HepG2 (cell line): ENCODE data around the gene ILDR1. TPM values are rescaled to one million over a fixed set of nuclear protein-coding genes. Genes with fewer than 3 reads are reported as not detected.

Experiments
- ATAC-seq: fragments of 200-7000 bp; cut with Tn5 transposase; 3 replicates; pipeline ENCODE4 v1.9.1; 2020; ENCODE audit warnings: mild to moderate bottlenecking, moderate library complexity
- BruUV-seq: library from RNA; stranded (reverse); fragments of 400-500 nt; replicated peaks from 2 replicates; lab custom pipeline; 2021; lab: Mats Ljungman, UMichigan
- CTCF ChIA-PET: fragments of 300-600 bp; formaldehyde crosslinking; extraction: SDS; loops from one replicate; lab custom pipeline; 2021; ENCODE audit warnings: low total read pairs, inconsistent platforms, low intra/inter-chr PET ratio; lab: Yijun Ruan, JAX
- POLR2A ChIA-PET: fragments of 350-600 bp; sonication (Branson Sonifier 250); formaldehyde crosslinking; loops from one replicate; lab custom pipeline; 2020; ENCODE audit warnings: antibody characterized with exemption, inconsistent platforms; lab: Yijun Ruan, JAX
- DNase-seq: peaks from one replicate; pipeline ENCODE4 v3.0.0-alpha.2; 2015; ENCODE audit warnings: low spot score
- FAIRE-seq: peaks from 3 replicates; lab custom pipeline; 2011; peaks lifted over from hg19 to GRCh38; lab: Jason Lieb, UNC
- H2AFZ ChIP-seq: one replicate; pipeline ENCODE4 v1.6.1; 2011; ENCODE audit warnings: low read length, inconsistent platforms
- H3K27ac ChIP-seq: fragments of 300-600 bp; 3 replicates; pipeline ENCODE4 v1.8.0; 2011; ENCODE audit warnings: mixed run types, mild to moderate bottlenecking, mixed read lengths, low read length, inconsistent platforms; ENCODE audit not compliant: insufficient read depth; ENCODE audit errors: extremely low read length
- H3K27me3 ChIP-seq, 2 experiments: fragments of 200-600 bp in 1 of 2; 2 replicates in 1 of 2; 3 replicates in 1 of 2; pipeline versions ENCODE4 v1.6.0 to v1.8.0; 2011; ENCODE audit warnings: low read length in 2 of 2, mild to moderate bottlenecking in 2 of 2, moderate library complexity in 2 of 2, inconsistent platforms in 1 of 2; ENCODE audit not compliant: insufficient read depth in 2 of 2, control insufficient read depth in 1 of 2
- H3K36me3 ChIP-seq, 2 experiments: fragments of 200-600 bp in 1 of 2; replicated peaks in 1 of 2; 2 replicates in 1 of 2; 3 replicates in 1 of 2; pipeline versions ENCODE4 v1.5.1 to v1.8.0; 2011; ENCODE audit warnings: low read length in 2 of 2, inconsistent platforms in 1 of 2; ENCODE audit not compliant: insufficient read depth in 2 of 2, control insufficient read depth in 1 of 2
- H3K4me1 ChIP-seq: 2 replicates; pipeline ENCODE4 v1.5.1; 2012; ENCODE audit warnings: low read length, inconsistent platforms; ENCODE audit not compliant: insufficient read depth
- H3K4me2 ChIP-seq: 2 replicates; pipeline ENCODE4 v1.6.0; 2011; ENCODE audit warnings: low read depth, low read length, inconsistent platforms
- H3K4me3 ChIP-seq, 3 experiments: fragments of 200-600 bp in 1 of 3; sonication (generic), shearing (Covaris generic) in 1 of 3; replicated peaks in 1 of 3; 2 replicates each; pipeline ENCODE4 v1.5.1; 2011 to 2016; ENCODE audit warnings: low read length in 3 of 3, inconsistent platforms in 2 of 3, low read depth in 2 of 3, mild to moderate bottlenecking in 2 of 3, control low read depth in 1 of 3, mixed read lengths in 1 of 3; ENCODE audit not compliant: insufficient read depth in 1 of 3
- H3K79me2 ChIP-seq: one replicate; pipeline ENCODE4 v1.6.1; 2011; ENCODE audit warnings: low read length, inconsistent platforms; ENCODE audit not compliant: insufficient read depth
- H3K9ac ChIP-seq: 2 replicates; pipeline ENCODE4 v1.6.0; 2011; ENCODE audit warnings: mild to moderate bottlenecking, low read depth, low read length, inconsistent platforms; ENCODE audit not compliant: insufficient read depth
- H3K9me3 ChIP-seq: 2 replicates; pipeline ENCODE4 v1.5.1; 2012; ENCODE audit warnings: mild to moderate bottlenecking, low read length
- H4K20me1 ChIP-seq: 2 replicates; pipeline ENCODE4 v1.6.0; 2011; ENCODE audit warnings: inconsistent platforms, mild to moderate bottlenecking, low read length, moderate library complexity; ENCODE audit not compliant: insufficient read depth
- GMEB2 ChIP-seq: IDR thresholded peaks from 2 replicates; pipeline ENCODE4 v1.6.1; 2016; ENCODE audit warnings: missing biosample characterization, missing genetic modification reagents, low read depth
- RFXANK ChIP-seq: IDR thresholded peaks from 2 replicates; pipeline ENCODE4 v1.6.1; 2016
- ZNF770 ChIP-seq: sonication (generic); formaldehyde crosslinking; IDR thresholded peaks from 2 replicates; pipeline ENCODE4 v1.5.0; 2020; ENCODE audit warnings: mild to moderate bottlenecking, missing genetic modification reagents
- WGBS: methylation state at CpG from one replicate; pipeline ENCODE4 v1.1.6; 2017; ENCODE audit warnings: low lambda C conversion rate; 5-methylcytosine and 5-hydroxymethylcytosine counted together
- in situ Hi-C: cut with HindIII; loops from 2 replicates; pipeline ENCODE4 v1.10.0; 2017; ENCODE audit warnings: low pct_unique_long_range_greater_than_20kb; ENCODE audit not compliant: extremely low pct_ligation_motif_present
- intact Hi-C: fragments of 100-400 bp; cut with micrococcal nuclease; formaldehyde crosslinking; loops from one replicate; pipeline ENCODE4 v1.10.0; 2022; ENCODE audit not compliant: unreplicated experiment
- polyA plus RNA-seq, 8 experiments: library from polyadenylated mRNA; depleted of rRNA in 3 of 8; stranded (reverse) in 7 of 8; unstranded in 1 of 8; fragments of >200 nt; fragmentation: Illumina TruSeq in 4 of 8; extraction: Trizol in 4 of 8; gene quantifications; 2 replicates each; pipeline versions ENCODE4 v1.2.1 to v1.2.3, GENCODE V29; 2011 to 2016; ENCODE audit warnings: low read depth in 4 of 8, missing spikeins in 1 of 8, mixed read lengths in 1 of 8; ENCODE audit not compliant: insufficient read depth in 1 of 8
- total RNA-seq, 5 experiments: library from RNA; depleted of rRNA; stranded (reverse); fragments of >200 nt; fragmentation: Illumina TruSeq; extraction: Trizol; gene quantifications; 2 replicates each; pipeline ENCODE4 v1.2.3, GENCODE V29; 2016; ENCODE audit warnings: low read depth in 1 of 5
- TF ChIP-seq, protein P1 (sequence below): sonication (generic); formaldehyde crosslinking; conservative IDR thresholded peaks from 2 replicates; pipeline ENCODE4 v1.8.0; 2022; ENCODE audit warnings: low read depth, missing genetic modification reagents

The ILDR1 gene
- total and polyA plus RNA-seq, 2 of the 13 experiments (the other 11 are each of a cell fraction or from before 2014, with no cell fraction given): not detected

DNA sequence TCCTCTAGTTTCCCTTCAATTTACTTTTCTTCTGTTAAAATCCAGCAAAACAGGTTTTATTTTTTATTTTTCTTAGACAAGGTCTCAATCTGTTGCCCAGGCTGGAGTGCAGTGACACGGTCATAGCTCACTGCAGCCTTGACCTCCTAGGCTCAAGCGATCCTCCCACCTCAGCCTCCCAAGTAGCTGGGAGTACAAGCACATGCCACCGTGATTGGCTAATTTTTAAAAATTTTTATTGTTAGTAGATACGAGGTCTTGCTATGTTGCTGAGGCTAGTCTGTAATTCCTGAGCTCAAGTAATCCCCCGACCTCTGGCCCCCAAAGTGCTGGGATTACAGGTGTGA is 41.6 kb downstream of the ILDR1 start:
- no peak for DNase-seq
- H3K9ac ChIP-seq: no peak overlapping the region
- peak; percentile 60 for TF ChIP-seq ZNF770 (CRISPR knock-in tag)
- TF ChIP-seq, protein P1, sequence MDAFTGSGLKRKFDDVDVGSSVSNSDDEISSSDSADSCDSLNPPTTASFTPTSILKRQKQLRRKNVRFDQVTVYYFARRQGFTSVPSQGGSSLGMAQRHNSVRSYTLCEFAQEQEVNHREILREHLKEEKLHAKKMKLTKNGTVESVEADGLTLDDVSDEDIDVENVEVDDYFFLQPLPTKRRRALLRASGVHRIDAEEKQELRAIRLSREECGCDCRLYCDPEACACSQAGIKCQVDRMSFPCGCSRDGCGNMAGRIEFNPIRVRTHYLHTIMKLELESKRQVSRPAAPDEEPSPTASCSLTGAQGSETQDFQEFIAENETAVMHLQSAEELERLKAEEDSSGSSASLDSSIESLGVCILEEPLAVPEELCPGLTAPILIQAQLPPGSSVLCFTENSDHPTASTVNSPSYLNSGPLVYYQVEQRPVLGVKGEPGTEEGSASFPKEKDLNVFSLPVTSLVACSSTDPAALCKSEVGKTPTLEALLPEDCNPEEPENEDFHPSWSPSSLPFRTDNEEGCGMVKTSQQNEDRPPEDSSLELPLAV: no peak
- TF ChIP-seq GMEB2 (CRISPR knock-in tag): no peak
- TF ChIP-seq RFXANK (CRISPR knock-in tag): no peak
- TF ChIP-seq, all 625 proteins: peak for 1
- BruUV-seq: no TSS peak
- Histone ChIP-seq H3K27ac (no peak overlapping the region), H3K36me3 (no peaks in the 10 kb centered on the region), H4K20me1 (no peaks in the 10 kb centered on the region), H3K4me2 (no peak overlapping the region), H3K4me1 (no peaks in the 10 kb centered on the region), H2AFZ (no peak overlapping the region), H3K4me3 (no peak overlapping the region), H3K27me3 (no peaks in the 10 kb centered on the region), H3K79me2 (no peaks in the 10 kb centered on the region), H3K9me3 (no peaks in the 10 kb centered on the region)
- ChIA-PET CTCF (no interaction called here), POLR2A (no interaction called here)
- FAIRE-seq (no peak), ATAC-seq (no peak)
- intact Hi-C loops (no loop called here), in situ Hi-C loops (no loop called here)
- 14% methylated on average over 5 of the region's 5 CpGs for WGBS
